Measurements from ENCODE around the gene TSKU.

DNA sequence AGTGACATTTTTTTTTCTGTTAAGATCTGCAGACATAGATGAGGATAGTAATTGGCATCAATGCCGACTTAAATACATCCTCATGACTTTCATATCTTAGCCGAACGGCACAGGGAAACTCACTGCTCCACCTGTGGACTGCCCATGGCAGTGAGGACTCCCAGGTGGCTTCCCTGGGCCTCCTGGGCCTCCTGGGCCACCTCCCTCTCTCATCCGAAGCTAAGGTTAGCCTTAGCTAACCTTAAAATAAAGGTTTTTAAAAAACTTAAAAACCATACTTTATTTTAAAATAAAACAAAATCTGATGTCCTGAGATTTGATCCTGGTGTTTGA is 38.1 kb upstream of the TSKU start:
- peak in 1 of 2 donors; percentile 38 for TF ChIP-seq POLR2AphosphoS5 (IDR thresholded peaks at IDR 0.05; ENCODE audit: insufficient read depth in 1 of 2, low read depth in 1 of 2)
- TF ChIP-seq, protein P1, sequence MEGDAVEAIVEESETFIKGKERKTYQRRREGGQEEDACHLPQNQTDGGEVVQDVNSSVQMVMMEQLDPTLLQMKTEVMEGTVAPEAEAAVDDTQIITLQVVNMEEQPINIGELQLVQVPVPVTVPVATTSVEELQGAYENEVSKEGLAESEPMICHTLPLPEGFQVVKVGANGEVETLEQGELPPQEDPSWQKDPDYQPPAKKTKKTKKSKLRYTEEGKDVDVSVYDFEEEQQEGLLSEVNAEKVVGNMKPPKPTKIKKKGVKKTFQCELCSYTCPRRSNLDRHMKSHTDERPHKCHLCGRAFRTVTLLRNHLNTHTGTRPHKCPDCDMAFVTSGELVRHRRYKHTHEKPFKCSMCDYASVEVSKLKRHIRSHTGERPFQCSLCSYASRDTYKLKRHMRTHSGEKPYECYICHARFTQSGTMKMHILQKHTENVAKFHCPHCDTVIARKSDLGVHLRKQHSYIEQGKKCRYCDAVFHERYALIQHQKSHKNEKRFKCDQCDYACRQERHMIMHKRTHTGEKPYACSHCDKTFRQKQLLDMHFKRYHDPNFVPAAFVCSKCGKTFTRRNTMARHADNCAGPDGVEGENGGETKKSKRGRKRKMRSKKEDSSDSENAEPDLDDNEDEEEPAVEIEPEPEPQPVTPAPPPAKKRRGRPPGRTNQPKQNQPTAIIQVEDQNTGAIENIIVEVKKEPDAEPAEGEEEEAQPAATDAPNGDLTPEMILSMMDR (IDR thresholded peaks at IDR 0.05): no peak
